GM12878 (cell line): Measurements from ENCODE around the gene COL11A2. TPM values are rescaled to one million over a fixed set of nuclear protein-coding genes. Genes with fewer than 3 reads are reported as not detected.
A peak's percentile ranks its signal among the peaks of the same experiment; 100 is the strongest.

Experiments used
- FOS ChIP-seq: IDR thresholded peaks from 3 replicates; pipeline ENCODE4 v1.6.1; 2011; ENCODE audit warnings: borderline replicate concordance; ENCODE audit not compliant: insufficient read length; ENCODE audit errors: extremely low read depth
- FOXM1 ChIP-seq: IDR thresholded peaks from 2 replicates; pipeline ENCODE4 v1.6.1; 2012; ENCODE audit warnings: low read depth, mild to moderate bottlenecking, inconsistent platforms, low read length, moderate library complexity
- GATAD2B ChIP-seq: fragments of 450-650 bp; conservative IDR thresholded peaks from 2 replicates; pipeline ENCODE4 v1.6.1; 2017; ENCODE audit warnings: low read depth, mild to moderate bottlenecking, moderate library complexity
- IKZF2 ChIP-seq, 2 experiments: fragments of 450-650 bp; IDR thresholded peaks; 2 replicates each; pipeline ENCODE4 v1.6.1; 2017; ENCODE audit warnings: mild to moderate bottlenecking in 2 of 2, moderate library complexity in 2 of 2
- IRF3 ChIP-seq: fragments of 450-650 bp; IDR thresholded peaks from 2 replicates; pipeline ENCODE4 v1.6.1; 2014; ENCODE audit warnings: mild to moderate bottlenecking
- KAT2A ChIP-seq: conservative IDR thresholded peaks from 2 replicates; pipeline ENCODE4 v1.6.1; 2011; ENCODE audit warnings: low read depth, low read length; ENCODE audit not compliant: control insufficient read depth
- MYB ChIP-seq: fragments of 150-350 bp; IDR thresholded peaks from 2 replicates; pipeline ENCODE4 v1.6.1; 2014; ENCODE audit warnings: mild to moderate bottlenecking, low read depth, low read length, borderline replicate concordance
- NR2F1 ChIP-seq: fragments of 450-650 bp; conservative IDR thresholded peaks from 2 replicates; pipeline ENCODE4 v1.6.1; 2017; ENCODE audit warnings: mild to moderate bottlenecking
- PBX3 ChIP-seq: IDR thresholded peaks from 2 replicates; pipeline ENCODE4 v1.6.1; 2011; ENCODE audit warnings: mild to moderate bottlenecking, low read depth, low read length, moderate library complexity; ENCODE audit not compliant: insufficient replicate concordance
- POLR2AphosphoS5 ChIP-seq: IDR thresholded peaks from 2 replicates; pipeline ENCODE4 v1.6.1; 2011; ENCODE audit warnings: mild to moderate bottlenecking, low read length, inconsistent platforms
- SMC3 ChIP-seq: IDR thresholded peaks from 2 replicates; pipeline ENCODE4 v1.6.1; 2011; ENCODE audit warnings: low read length, improper control_type of control experiment, borderline replicate concordance
- SREBF1 ChIP-seq: IDR thresholded peaks from 2 replicates; pipeline ENCODE4 v1.6.1; 2012; ENCODE audit warnings: mild to moderate bottlenecking, low read length
- ZNF207 ChIP-seq: fragments of 450-650 bp; IDR thresholded peaks from 2 replicates; pipeline ENCODE4 v1.6.1; 2014; ENCODE audit warnings: antibody characterized with exemption, mild to moderate bottlenecking, borderline replicate concordance
- ZNF24 ChIP-seq: fragments of 450-650 bp; IDR thresholded peaks from 2 replicates; pipeline ENCODE4 v1.6.1; 2017; ENCODE audit warnings: antibody characterized with exemption, mild to moderate bottlenecking
- polyA plus RNA-seq, 11 experiments: library from polyadenylated mRNA; depleted of rRNA in 4 of 11; unstranded in 6 of 11; stranded (reverse) in 5 of 11; fragments of >200 nt; fragmentation: Nextera tagmentation in 4 of 11; fragmentation: Illumina TruSeq in 1 of 11; extraction: Ambion mirVana in 4 of 11; extraction: Trizol in 1 of 11; gene quantifications; 1 replicate in 1 of 11; 2 replicates in 10 of 11; pipeline versions ENCODE4 v1.2.1 to v1.2.3, GENCODE V29; 2011 to 2016; ENCODE audit warnings: inconsistent platforms in 2 of 11, missing spikeins in 2 of 11, low read depth in 1 of 11
- total RNA-seq, 4 experiments: library from RNA; depleted of rRNA in 3 of 4; stranded (reverse); fragments of >200 nt in 3 of 4; fragmentation: Illumina TruSeq in 1 of 4; extraction: Trizol in 1 of 4; gene quantifications; 2 replicates each; pipeline versions ENCODE4 v1.2.1 to v1.2.3, GENCODE V29; 2013 to 2021
- TF ChIP-seq, protein P1 (sequence below): fragments of 450-650 bp; IDR thresholded peaks from 2 replicates; pipeline ENCODE4 v1.6.1; 2017; ENCODE audit warnings: low read depth, mild to moderate bottlenecking, moderate library complexity
- TF ChIP-seq, protein P2 (sequence below): IDR thresholded peaks from 2 replicates; pipeline ENCODE4 v1.6.1; 2012; ENCODE audit warnings: low read length, inconsistent platforms
- TF ChIP-seq, protein P3 (sequence below): IDR thresholded peaks from 2 replicates; pipeline ENCODE4 v1.6.1; 2012; ENCODE audit warnings: mild to moderate bottlenecking, low read depth, low read length

COL11A2 gene
- total and polyA plus RNA-seq, 10 of the 15 experiments (the other 5 are each of a cell fraction or from before 2014, with no cell fraction given) = 0.03 to 0.83 (median 0.22) TPM; not detected in 1

- TF ChIP-seq, protein P1, sequence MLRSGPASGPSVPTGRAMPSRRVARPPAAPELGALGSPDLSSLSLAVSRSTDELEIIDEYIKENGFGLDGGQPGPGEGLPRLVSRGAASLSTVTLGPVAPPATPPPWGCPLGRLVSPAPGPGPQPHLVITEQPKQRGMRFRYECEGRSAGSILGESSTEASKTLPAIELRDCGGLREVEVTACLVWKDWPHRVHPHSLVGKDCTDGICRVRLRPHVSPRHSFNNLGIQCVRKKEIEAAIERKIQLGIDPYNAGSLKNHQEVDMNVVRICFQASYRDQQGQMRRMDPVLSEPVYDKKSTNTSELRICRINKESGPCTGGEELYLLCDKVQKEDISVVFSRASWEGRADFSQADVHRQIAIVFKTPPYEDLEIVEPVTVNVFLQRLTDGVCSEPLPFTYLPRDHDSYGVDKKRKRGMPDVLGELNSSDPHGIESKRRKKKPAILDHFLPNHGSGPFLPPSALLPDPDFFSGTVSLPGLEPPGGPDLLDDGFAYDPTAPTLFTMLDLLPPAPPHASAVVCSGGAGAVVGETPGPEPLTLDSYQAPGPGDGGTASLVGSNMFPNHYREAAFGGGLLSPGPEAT = 0 out of 2 replicates have a peak, but pooled peaks have one; percentile 36
- no peak for TF ChIP-seq FOS
- no peak for TF ChIP-seq KAT2A
- TF ChIP-seq PBX3 = no peak
- TF ChIP-seq IKZF2 (IDR thresholded peaks at IDR 0.05) = peak in 1 of 2 experiments; percentile 65; a peak in 1 of 4 replicates
- 0 out of 2 replicates have a peak, but pooled peaks have one; percentile 15 for TF ChIP-seq FOXM1
- TF ChIP-seq MYB = no peak
- TF ChIP-seq SREBF1 = no peak
- no peak for TF ChIP-seq NR2F1
- peak; percentile 90 for TF ChIP-seq SMC3
- no peak for TF ChIP-seq GATAD2B
- TF ChIP-seq, protein P2, sequence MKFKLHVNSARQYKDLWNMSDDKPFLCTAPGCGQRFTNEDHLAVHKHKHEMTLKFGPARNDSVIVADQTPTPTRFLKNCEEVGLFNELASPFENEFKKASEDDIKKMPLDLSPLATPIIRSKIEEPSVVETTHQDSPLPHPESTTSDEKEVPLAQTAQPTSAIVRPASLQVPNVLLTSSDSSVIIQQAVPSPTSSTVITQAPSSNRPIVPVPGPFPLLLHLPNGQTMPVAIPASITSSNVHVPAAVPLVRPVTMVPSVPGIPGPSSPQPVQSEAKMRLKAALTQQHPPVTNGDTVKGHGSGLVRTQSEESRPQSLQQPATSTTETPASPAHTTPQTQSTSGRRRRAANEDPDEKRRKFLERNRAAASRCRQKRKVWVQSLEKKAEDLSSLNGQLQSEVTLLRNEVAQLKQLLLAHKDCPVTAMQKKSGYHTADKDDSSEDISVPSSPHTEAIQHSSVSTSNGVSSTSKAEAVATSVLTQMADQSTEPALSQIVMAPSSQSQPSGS = no peak
- no peak for TF ChIP-seq ZNF207
- TF ChIP-seq, protein P3, sequence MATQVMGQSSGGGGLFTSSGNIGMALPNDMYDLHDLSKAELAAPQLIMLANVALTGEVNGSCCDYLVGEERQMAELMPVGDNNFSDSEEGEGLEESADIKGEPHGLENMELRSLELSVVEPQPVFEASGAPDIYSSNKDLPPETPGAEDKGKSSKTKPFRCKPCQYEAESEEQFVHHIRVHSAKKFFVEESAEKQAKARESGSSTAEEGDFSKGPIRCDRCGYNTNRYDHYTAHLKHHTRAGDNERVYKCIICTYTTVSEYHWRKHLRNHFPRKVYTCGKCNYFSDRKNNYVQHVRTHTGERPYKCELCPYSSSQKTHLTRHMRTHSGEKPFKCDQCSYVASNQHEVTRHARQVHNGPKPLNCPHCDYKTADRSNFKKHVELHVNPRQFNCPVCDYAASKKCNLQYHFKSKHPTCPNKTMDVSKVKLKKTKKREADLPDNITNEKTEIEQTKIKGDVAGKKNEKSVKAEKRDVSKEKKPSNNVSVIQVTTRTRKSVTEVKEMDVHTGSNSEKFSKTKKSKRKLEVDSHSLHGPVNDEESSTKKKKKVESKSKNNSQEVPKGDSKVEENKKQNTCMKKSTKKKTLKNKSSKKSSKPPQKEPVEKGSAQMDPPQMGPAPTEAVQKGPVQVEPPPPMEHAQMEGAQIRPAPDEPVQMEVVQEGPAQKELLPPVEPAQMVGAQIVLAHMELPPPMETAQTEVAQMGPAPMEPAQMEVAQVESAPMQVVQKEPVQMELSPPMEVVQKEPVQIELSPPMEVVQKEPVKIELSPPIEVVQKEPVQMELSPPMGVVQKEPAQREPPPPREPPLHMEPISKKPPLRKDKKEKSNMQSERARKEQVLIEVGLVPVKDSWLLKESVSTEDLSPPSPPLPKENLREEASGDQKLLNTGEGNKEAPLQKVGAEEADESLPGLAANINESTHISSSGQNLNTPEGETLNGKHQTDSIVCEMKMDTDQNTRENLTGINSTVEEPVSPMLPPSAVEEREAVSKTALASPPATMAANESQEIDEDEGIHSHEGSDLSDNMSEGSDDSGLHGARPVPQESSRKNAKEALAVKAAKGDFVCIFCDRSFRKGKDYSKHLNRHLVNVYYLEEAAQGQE = no peak
- TF ChIP-seq IRF3 = no peak
- no peak for TF ChIP-seq POLR2AphosphoS5
- no peak for TF ChIP-seq ZNF24
Observed at GRCh38 chr6:33147807-33148666, 44.2 kb downstream of the COL11A2 start (continued).
